IMR-90 (cell line): ENCODE data around the gene MFSD12. TPM values are rescaled to one million over a fixed set of nuclear protein-coding genes. Genes with fewer than 3 reads are reported as not detected.

Experiments
- ATAC-seq: fragments of 200-7000 bp; cut with Tn5 transposase; 2 replicates; pipeline ENCODE4 v1.9.1; 2020; ENCODE audit warnings: low read depth, mild to moderate bottlenecking, moderate library complexity
- BruUV-seq: library from RNA; stranded (reverse); fragments of 400-500 nt; replicated peaks from 2 replicates; lab custom pipeline; 2021; lab: Mats Ljungman, UMichigan
- CTCF ChIA-PET: fragments of 300-600 bp; formaldehyde crosslinking; extraction: SDS; loops from one replicate; lab custom pipeline; 2021; ENCODE audit warnings: antibody characterized with exemption; lab: Yijun Ruan, JAX
- POLR2A ChIA-PET: fragments of 300-600 bp; sonication (Branson Sonifier 250); formaldehyde crosslinking; loops from one replicate; lab custom pipeline; 2022; ENCODE audit warnings: antibody characterized with exemption; ENCODE audit not compliant: unreplicated experiment; lab: Charles Lee
- DNase-seq: peaks from one replicate; pipeline ENCODE4 v3.0.0; 2013
- H2AFZ ChIP-seq: replicated peaks from 2 replicates; pipeline ENCODE3; 2013; ENCODE audit warnings: low read length, mild to moderate bottlenecking; ENCODE audit not compliant: poor library complexity
- H2AK5ac ChIP-seq: 2 replicates; pipeline ENCODE4 v1.6.1; 2013; ENCODE audit warnings: low read depth, low read length, inconsistent platforms
- H2AK9ac ChIP-seq: replicated peaks from 2 replicates; pipeline ENCODE3; 2013; ENCODE audit warnings: mild to moderate bottlenecking, low read depth, low read length, moderate library complexity; ENCODE audit not compliant: poor library complexity
- H2BK120ac ChIP-seq: 2 replicates; pipeline ENCODE4 v1.6.1; 2013; ENCODE audit warnings: low read depth, low read length, inconsistent platforms
- H2BK15ac ChIP-seq: 3 replicates; pipeline ENCODE4 v1.6.1; 2013; ENCODE audit warnings: low read depth, low read length, inconsistent platforms
- H2BK20ac ChIP-seq: 2 replicates; pipeline ENCODE4 v1.6.1; 2013; ENCODE audit warnings: low read depth, mild to moderate bottlenecking, inconsistent platforms, low read length, moderate library complexity
- H2BK5ac ChIP-seq: 2 replicates; pipeline ENCODE4 v1.6.1; 2013; ENCODE audit warnings: mild to moderate bottlenecking, low read depth, low read length, inconsistent platforms; ENCODE audit not compliant: poor library complexity, severe bottlenecking
- H3K14ac ChIP-seq: replicated peaks from 2 replicates; pipeline ENCODE4 v1.6.1; 2013; ENCODE audit warnings: low read depth, low read length, inconsistent platforms
- H3K18ac ChIP-seq: 2 replicates; pipeline ENCODE4 v1.6.1; 2013; ENCODE audit warnings: low read depth, low read length, control low read depth
- H3K23ac ChIP-seq: 2 replicates; pipeline ENCODE4 v1.6.1; 2013; ENCODE audit warnings: low read depth, low read length, inconsistent platforms
- H3K27ac ChIP-seq: 2 replicates; pipeline ENCODE4 v1.5.1; 2013; ENCODE audit warnings: mild to moderate bottlenecking, control low read depth, low read length; ENCODE audit not compliant: insufficient read depth
- H3K27me3 ChIP-seq: 2 replicates; pipeline ENCODE4 v1.6.1; 2013; ENCODE audit warnings: low read length; ENCODE audit not compliant: control insufficient read depth, insufficient read depth
- H3K36me3 ChIP-seq: 2 replicates; pipeline ENCODE4 v1.6.1; 2013; ENCODE audit warnings: low read length, mixed read lengths; ENCODE audit not compliant: control insufficient read depth, insufficient read depth
- H3K4ac ChIP-seq: 2 replicates; pipeline ENCODE4 v1.6.1; 2013; ENCODE audit warnings: low read depth, low read length, inconsistent platforms
- H3K4me1 ChIP-seq: 2 replicates; pipeline ENCODE4 v1.6.1; 2013; ENCODE audit warnings: low read length, mixed read lengths; ENCODE audit not compliant: control insufficient read depth, insufficient read depth
- H3K4me2 ChIP-seq: 2 replicates; pipeline ENCODE4 v1.6.1; 2013; ENCODE audit warnings: low read depth, mild to moderate bottlenecking, control low read depth, low read length, moderate library complexity
- H3K4me3 ChIP-seq: 2 replicates; pipeline ENCODE4 v1.5.1; 2013; ENCODE audit warnings: low read depth, mild to moderate bottlenecking, control low read depth, low read length, moderate library complexity; ENCODE audit not compliant: insufficient read depth
- H3K56ac ChIP-seq: 2 replicates; pipeline ENCODE4 v1.6.1; 2013; ENCODE audit warnings: low read length, inconsistent platforms; ENCODE audit not compliant: insufficient read depth; ENCODE audit errors: extremely low read depth
- H3K79me1 ChIP-seq, 2 experiments: 2 replicates each; pipeline ENCODE4 v1.6.1; 2013; ENCODE audit warnings: low read length in 2 of 2, inconsistent platforms in 1 of 2, low read depth in 1 of 2
- H3K9ac ChIP-seq: 2 replicates; pipeline ENCODE4 v1.6.1; 2013; ENCODE audit warnings: low read depth, low read length, control low read depth
- H3K9me1 ChIP-seq: 2 replicates; pipeline ENCODE4 v1.6.1; 2013; ENCODE audit warnings: low read length, inconsistent platforms; ENCODE audit not compliant: insufficient read depth
- H3K9me3 ChIP-seq: 2 replicates; pipeline ENCODE4 v1.6.1; 2013; ENCODE audit warnings: low read length; ENCODE audit not compliant: control insufficient read depth, insufficient read depth
- H4K20me1 ChIP-seq: 2 replicates; pipeline ENCODE4 v1.6.1; 2013; ENCODE audit warnings: low read length, inconsistent platforms; ENCODE audit not compliant: insufficient read depth
- H4K5ac ChIP-seq: 2 replicates; pipeline ENCODE4 v1.6.1; 2013; ENCODE audit warnings: mild to moderate bottlenecking, low read depth, low read length, control low read depth
- H4K8ac ChIP-seq, 2 experiments: 2 replicates each; pipeline ENCODE4 v1.6.1; 2013; ENCODE audit warnings: low read depth in 2 of 2, low read length in 2 of 2, control low read depth in 1 of 2, inconsistent platforms in 1 of 2
- H4K91ac ChIP-seq: 2 replicates; pipeline ENCODE4 v1.6.1; 2013; ENCODE audit warnings: low read depth, low read length, inconsistent platforms; ENCODE audit not compliant: insufficient read depth
- BHLHE40 ChIP-seq: fragments of 150-350 bp; IDR thresholded peaks from 2 replicates; pipeline ENCODE4 v1.6.1; 2016; ENCODE audit warnings: mild to moderate bottlenecking, low read depth, low read length
- CEBPB ChIP-seq: IDR thresholded peaks from 2 replicates; pipeline ENCODE4 v1.6.1; 2012; ENCODE audit warnings: low read depth, low read length, improper control_type of control experiment
- CHD1 ChIP-seq: IDR thresholded peaks from 2 replicates; pipeline ENCODE4 v1.6.1; 2012; ENCODE audit warnings: low read depth, low read length, improper control_type of control experiment
- CTCF ChIP-seq: conservative IDR thresholded peaks from 2 replicates; pipeline ENCODE4 v1.5.1; 2012; ENCODE audit warnings: mild to moderate bottlenecking, low read depth, low read length, improper control_type of control experiment
- ELK1 ChIP-seq: fragments of 150-350 bp; IDR thresholded peaks from 2 replicates; pipeline ENCODE4 v1.6.1; 2016; ENCODE audit warnings: low read depth, mild to moderate bottlenecking, low read length, moderate library complexity, borderline replicate concordance
- FOS ChIP-seq: fragments of 150-350 bp; IDR thresholded peaks from 2 replicates; pipeline ENCODE4 v1.6.1; 2016; ENCODE audit warnings: low read depth, low read length
- MAFK ChIP-seq: IDR thresholded peaks from 2 replicates; pipeline ENCODE4 v1.6.1; 2012; ENCODE audit warnings: low read depth, low read length, improper control_type of control experiment
- MAZ ChIP-seq: IDR thresholded peaks from 2 replicates; pipeline ENCODE4 v1.6.1; 2012; ENCODE audit warnings: low read depth, mild to moderate bottlenecking, low read length, improper control_type of control experiment, moderate library complexity, borderline replicate concordance
- MXI1 ChIP-seq: IDR thresholded peaks from 2 replicates; pipeline ENCODE4 v1.6.1; 2012; ENCODE audit warnings: low read depth, mild to moderate bottlenecking, low read length, moderate library complexity, borderline replicate concordance
- NFE2L2 ChIP-seq: fragments of 150-350 bp; IDR thresholded peaks from 2 replicates; pipeline ENCODE4 v1.6.1; 2016; ENCODE audit warnings: low read depth, mild to moderate bottlenecking, low read length
- POLR2A ChIP-seq: IDR thresholded peaks from 2 replicates; pipeline ENCODE4 v1.6.1; 2012; ENCODE audit warnings: mild to moderate bottlenecking, low read depth, low read length
- RAD21 ChIP-seq: IDR thresholded peaks from 2 replicates; pipeline ENCODE4 v1.6.1; 2012; ENCODE audit warnings: low read length, improper control_type of control experiment
- RCOR1 ChIP-seq: IDR thresholded peaks from 2 replicates; pipeline ENCODE4 v1.6.1; 2012; ENCODE audit warnings: mild to moderate bottlenecking, low read length, improper control_type of control experiment; ENCODE audit not compliant: insufficient replicate concordance
- RFX5 ChIP-seq: IDR thresholded peaks from 2 replicates; pipeline ENCODE4 v1.8.0; 2012; ENCODE audit warnings: low read depth, mild to moderate bottlenecking, low read length, moderate library complexity
- SMC3 ChIP-seq: fragments of 150-350 bp; IDR thresholded peaks from 2 replicates; pipeline ENCODE4 v1.6.1; 2016; ENCODE audit warnings: low read depth, mild to moderate bottlenecking, antibody characterized with exemption, low read length, moderate library complexity
- USF2 ChIP-seq: fragments of 150-350 bp; IDR thresholded peaks from 2 replicates; pipeline ENCODE4 v1.6.1; 2017; ENCODE audit warnings: mild to moderate bottlenecking, antibody characterized with exemption, low read length, low read depth
- WGBS, 2 experiments: methylation state at CpG; one replicate each; pipeline versions ENCODE4 v1.1.5 to v1.1.7; 2013; ENCODE audit warnings: missing lambda C conversion rate in 2 of 2; ENCODE audit not compliant: insufficient read length in 1 of 2; ENCODE audit errors: extremely low coverage in 2 of 2; 5-methylcytosine and 5-hydroxymethylcytosine counted together
- dilution Hi-C: fragments of 300-500 bp; cut with HindIII; formaldehyde crosslinking; loops from one replicate; pipeline ENCODE4 v1.14.3; 2018; ENCODE audit warnings: low sequenced_read_pairs; ENCODE audit not compliant: unreplicated experiment
- in situ Hi-C: fragments of 300-500 bp; cut with MboI; formaldehyde crosslinking; loops from 3 replicates; pipeline ENCODE4 v1.14.3; 2019; ENCODE audit warnings: low sequenced_read_pairs, inconsistent platforms, mixed read lengths
- intact Hi-C: fragments of 100-400 bp; cut with micrococcal nuclease; formaldehyde crosslinking; loops from 2 replicates; pipeline ENCODE4 v1.10.0; 2022
- polyA plus RNA-seq, 3 experiments: library from polyadenylated mRNA; depleted of rRNA; stranded (reverse); fragments of >200 nt; gene quantifications; 2 replicates each; pipeline ENCODE4 v1.2.3, GENCODE V29; 2012; ENCODE audit warnings: low replicate concordance in 1 of 3
- total RNA-seq: library from RNA; depleted of rRNA; stranded (reverse); fragments of >200 nt; gene quantifications from 2 replicates; pipeline ENCODE4 v1.2.3, GENCODE V29; 2012

The MFSD12 gene
- total and polyA plus RNA-seq, 2 of the 4 experiments (the other 2 are of a cell fraction) = 20.4 to 77.2 TPM

- Histone ChIP-seq H3K14ac (no peak overlapping the region), H3K56ac (no peak overlapping the region), H2AK5ac (no peak overlapping the region), H2BK5ac (no peak overlapping the region), H4K91ac (no peak overlapping the region), H2BK120ac (no peak overlapping the region), H3K23ac (no peak overlapping the region), H2BK20ac (no peak overlapping the region), H3K4ac (no peak overlapping the region), H3K4me1 (peaks cover 9% of the 10 kb centered on the region), H3K27ac (no peak overlapping the region), H4K20me1 (peaks cover 99% of the 10 kb centered on the region), H3K4me2 (no peak overlapping the region), H2BK15ac (no peak overlapping the region), H3K18ac (no peak overlapping the region), H4K5ac (no peak overlapping the region), H2AK9ac (no peak overlapping the region), H3K27me3 (no peaks in the 10 kb centered on the region), H3K9ac (no peak overlapping the region), H4K8ac (no peak overlapping the region), H3K79me1 (peaks cover 15 to 93% of the 10 kb centered on the region in 2 experiments), H3K9me1 (peaks cover 21% of the 10 kb centered on the region), H3K9me3 (no peaks in the 10 kb centered on the region), H3K4me3 (no peak overlapping the region), H2AFZ (no peak overlapping the region), H3K36me3 (peaks cover 21% of the 10 kb centered on the region; the same call in 1 of the 2 replicates)
- in situ Hi-C loops (no loop called here), intact Hi-C loops (no loop called here), dilution Hi-C loops (no loop called here)
- POLR2A ChIA-PET = interaction anchor here (0.5 kb wide), 1 partner anchor 12 kb away, joined by 4 read pairs; no protein-coding TSS in a partner anchor
- no peak for DNase-seq
- ATAC-seq = no peak
- 93% methylated on average over 15 of the region's 18 CpGs; no CpG with 5 or more reads in 1 of the 2 experiments for WGBS, 2 experiments
- no TSS peak for BruUV-seq
- CTCF ChIA-PET = no interaction called here
- TF ChIP-seq NFE2L2 (no peak), SMC3 (no peak), RAD21 (no peak), CEBPB (no peak), RFX5 (no peak), MAFK (no peak), FOS (no peak), USF2 (no peak), CTCF (no peak), POLR2A (no peak), CHD1 (no peak), MAZ (no peak), ELK1 (no peak), BHLHE40 (no peak), MXI1 (no peak), RCOR1 (no peak)
These were observed 38.3 kb downstream of the MFSD12 start for GRCh38 chr19:3519126-3519525.
